Hepatocyte (in vitro differentiated cells): ENCODE data around the gene PRDM16. TPM values are rescaled to one million over a fixed set of nuclear protein-coding genes. Genes with fewer than 3 reads are reported as not detected.

ENCODE experiments used
- DNase-seq: peaks from one replicate; pipeline ENCODE4 v3.0.0-alpha.2; 2016; ENCODE audit warnings: low spot score
- H2AFZ ChIP-seq: fragments of 200-600 bp; sonication (generic); 2 replicates; pipeline ENCODE4 v1.6.0; 2016; ENCODE audit warnings: antibody characterized with exemption, mild to moderate bottlenecking
- H3K27ac ChIP-seq: fragments of 200-600 bp; sonication (generic); 2 replicates; pipeline ENCODE4 v1.5.1; 2016; ENCODE audit warnings: mild to moderate bottlenecking
- H3K27me3 ChIP-seq: fragments of 200-600 bp; sonication (generic); 2 replicates; pipeline ENCODE4 v1.6.1; 2016
- H3K36me3 ChIP-seq: fragments of 200-600 bp; sonication (generic); replicated peaks from 2 replicates; pipeline ENCODE4 v1.5.1; 2016; ENCODE audit warnings: low read depth; ENCODE audit not compliant: insufficient read depth
- H3K4me1 ChIP-seq: fragments of 200-600 bp; sonication (generic); 2 replicates; pipeline ENCODE4 v1.5.1; 2016; ENCODE audit warnings: mild to moderate bottlenecking, moderate library complexity; ENCODE audit not compliant: insufficient read depth
- H3K4me2 ChIP-seq: fragments of 200-600 bp; sonication (generic); 2 replicates; pipeline ENCODE4 v1.6.0; 2016
- H3K4me3 ChIP-seq: fragments of 200-600 bp; sonication (generic); 2 replicates; pipeline ENCODE4 v1.5.1; 2016; ENCODE audit warnings: mild to moderate bottlenecking
- H3K79me2 ChIP-seq: fragments of 200-600 bp; sonication (generic); 2 replicates; pipeline ENCODE4 v1.6.0; 2017; ENCODE audit warnings: mild to moderate bottlenecking
- H3K9me2 ChIP-seq: fragments of 200-600 bp; sonication (generic); replicated peaks from 2 replicates; pipeline ENCODE4 v1.6.0; 2017; ENCODE audit warnings: mild to moderate bottlenecking; ENCODE audit not compliant: insufficient read depth
- H3K9me3 ChIP-seq: fragments of 200-600 bp; sonication (generic); 2 replicates; pipeline ENCODE4 v1.5.1; 2016; ENCODE audit warnings: low read depth, mild to moderate bottlenecking
- H4K20me1 ChIP-seq: fragments of 200-600 bp; sonication (generic); 2 replicates; pipeline ENCODE4 v1.6.0; 2016; ENCODE audit warnings: mild to moderate bottlenecking; ENCODE audit not compliant: insufficient read depth, poor library complexity, severe bottlenecking
- EZH2 ChIP-seq: fragments of 200-600 bp; sonication (generic); IDR thresholded peaks from 2 replicates; pipeline ENCODE4 v1.6.1; 2016; ENCODE audit warnings: antibody characterized with exemption, mild to moderate bottlenecking, borderline replicate concordance
- EZH2phosphoT487 ChIP-seq: fragments of 200-600 bp; sonication (generic); IDR thresholded peaks from one replicate; pipeline ENCODE4 v1.6.1; 2018; ENCODE audit warnings: antibody characterized with exemption, mild to moderate bottlenecking, low read depth, moderate library complexity; ENCODE audit not compliant: unreplicated experiment, severe bottlenecking
- WGBS: methylation state at CpG from one replicate; pipeline ENCODE4 v1.1.6; 2016; ENCODE audit warnings: low lambda C conversion rate; ENCODE audit errors: missing lambda C conversion rate; 5-methylcytosine and 5-hydroxymethylcytosine counted together
- polyA plus RNA-seq: library from polyadenylated mRNA; unstranded; fragments of >200 nt; fragmentation: Nextera tagmentation; extraction: Ambion mirVana; gene quantifications from 2 replicates; pipeline ENCODE4 v1.2.1, GENCODE V29; 2016
- total RNA-seq: library from RNA; depleted of rRNA; stranded (reverse); fragments of >200 nt; gene quantifications from 2 replicates; pipeline ENCODE4 v1.2.3, GENCODE V29; 2014
- TF ChIP-seq, protein P1 (sequence below): fragments of 200-600 bp; sonication (generic); IDR thresholded peaks from 2 replicates; pipeline ENCODE4 v1.5.1; 2016; ENCODE audit warnings: antibody characterized with exemption, mild to moderate bottlenecking; ENCODE audit not compliant: poor library complexity

PRDM16 gene
- total and polyA plus RNA-seq, 2 experiments from 2014 or later = 8.1 to 9.9 TPM

- Histone ChIP-seq H3K27ac (peak overlapping the region; percentile 93), H3K4me3 (no peak overlapping the region), H3K9me3 (no peaks in the 10 kb centered on the region), H4K20me1 (no peaks in the 10 kb centered on the region), H3K4me2 (peak overlapping the region; percentile 66), H3K9me2 (no peaks in the 10 kb centered on the region), H3K27me3 (no peaks in the 10 kb centered on the region), H3K36me3 (no peaks in the 10 kb centered on the region), H2AFZ (no peak overlapping the region), H3K79me2 (peaks cover 7% of the 10 kb centered on the region), H3K4me1 (peaks cover 29% of the 10 kb centered on the region)
- WGBS = 30% methylated on average over 40 of the region's 40 CpGs
- TF ChIP-seq EZH2 (no peak), EZH2phosphoT487 (no peak)
- TF ChIP-seq, protein P1, sequence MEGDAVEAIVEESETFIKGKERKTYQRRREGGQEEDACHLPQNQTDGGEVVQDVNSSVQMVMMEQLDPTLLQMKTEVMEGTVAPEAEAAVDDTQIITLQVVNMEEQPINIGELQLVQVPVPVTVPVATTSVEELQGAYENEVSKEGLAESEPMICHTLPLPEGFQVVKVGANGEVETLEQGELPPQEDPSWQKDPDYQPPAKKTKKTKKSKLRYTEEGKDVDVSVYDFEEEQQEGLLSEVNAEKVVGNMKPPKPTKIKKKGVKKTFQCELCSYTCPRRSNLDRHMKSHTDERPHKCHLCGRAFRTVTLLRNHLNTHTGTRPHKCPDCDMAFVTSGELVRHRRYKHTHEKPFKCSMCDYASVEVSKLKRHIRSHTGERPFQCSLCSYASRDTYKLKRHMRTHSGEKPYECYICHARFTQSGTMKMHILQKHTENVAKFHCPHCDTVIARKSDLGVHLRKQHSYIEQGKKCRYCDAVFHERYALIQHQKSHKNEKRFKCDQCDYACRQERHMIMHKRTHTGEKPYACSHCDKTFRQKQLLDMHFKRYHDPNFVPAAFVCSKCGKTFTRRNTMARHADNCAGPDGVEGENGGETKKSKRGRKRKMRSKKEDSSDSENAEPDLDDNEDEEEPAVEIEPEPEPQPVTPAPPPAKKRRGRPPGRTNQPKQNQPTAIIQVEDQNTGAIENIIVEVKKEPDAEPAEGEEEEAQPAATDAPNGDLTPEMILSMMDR = no peak
- DNase-seq = peak; percentile 85
Measured at GRCh38 chr1:3323021-3323795, 254.2 kb downstream of the PRDM16 start.

DNA sequence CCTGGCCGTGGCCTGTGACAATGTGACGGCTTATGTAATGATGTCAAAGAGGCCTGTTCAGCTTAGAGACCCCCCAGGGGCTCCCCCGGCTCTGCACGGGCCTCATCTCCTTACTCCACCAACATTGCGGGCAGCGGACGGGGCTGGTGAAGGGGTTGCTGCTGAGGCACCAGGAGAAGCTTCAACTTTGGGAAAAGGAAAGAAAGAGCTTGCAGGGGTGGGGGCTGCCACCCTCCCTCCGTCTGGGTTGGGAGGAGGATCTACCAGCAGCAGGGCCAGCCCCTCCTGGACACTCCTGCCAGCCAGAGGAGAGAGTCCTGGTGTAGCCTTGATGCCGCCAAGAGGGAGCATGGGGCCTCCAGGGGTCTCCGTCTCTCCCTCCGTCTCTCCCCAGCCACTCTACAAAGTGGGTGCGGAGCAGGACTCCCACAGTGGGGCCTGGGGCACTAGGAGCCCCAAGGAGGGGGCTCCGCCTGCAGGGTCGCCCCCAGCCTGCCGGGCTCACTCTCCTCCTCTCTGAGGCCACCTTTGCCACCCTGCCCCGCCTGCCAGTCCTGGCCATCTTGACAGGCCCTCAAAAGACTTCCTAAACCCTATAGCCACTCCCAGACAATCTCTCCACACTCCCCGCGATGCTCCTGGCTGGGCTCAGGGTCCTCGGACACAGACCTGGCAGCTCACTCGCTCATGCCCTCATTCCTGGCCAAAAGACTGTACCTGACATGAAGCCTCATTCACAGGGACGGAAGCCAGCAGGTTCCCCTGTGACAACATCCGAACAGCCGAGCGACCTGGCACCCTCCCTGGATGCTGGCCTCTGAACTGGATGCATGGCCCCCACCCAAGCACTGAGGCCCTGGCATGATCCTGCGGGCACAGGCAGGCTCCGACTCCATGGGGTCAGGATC, 255.0 kb downstream of the PRDM16 start:
- H3K79me2 ChIP-seq = peaks cover 7% of the 10 kb centered on the region
- peak overlapping the region; percentile 66 for H3K4me2 ChIP-seq
- H3K27ac ChIP-seq = peak overlapping the region; percentile 93
- no peaks in the 10 kb centered on the region for H3K9me3 ChIP-seq
- no peaks in the 10 kb centered on the region for H3K9me2 ChIP-seq
- no peaks in the 10 kb centered on the region for H3K36me3 ChIP-seq
- H3K4me1 ChIP-seq = peaks cover 29% of the 10 kb centered on the region
- no peak for DNase-seq
- H4K20me1 ChIP-seq = no peaks in the 10 kb centered on the region
- TF ChIP-seq EZH2phosphoT487 (no peak), EZH2 (no peak)
- TF ChIP-seq, protein P1 = no peak
- WGBS = 77% methylated on average over 26 of the region's 26 CpGs
- no peak overlapping the region for H2AFZ ChIP-seq
- no peaks in the 10 kb centered on the region for H3K27me3 ChIP-seq
- no peak overlapping the region for H3K4me3 ChIP-seq

GRCh38 chr1:3324704-3325535, 255.9 kb downstream of the PRDM16 start:
- H3K27me3 ChIP-seq = no peaks in the 10 kb centered on the region
- no peak for DNase-seq
- WGBS = 94% methylated on average over 21 of the region's 22 CpGs
- peaks cover 7% of the 10 kb centered on the region for H3K79me2 ChIP-seq
- no peak overlapping the region for H2AFZ ChIP-seq
- H3K4me2 ChIP-seq = no peak overlapping the region
- no peak for TF ChIP-seq EZH2
- TF ChIP-seq, protein P1 = no peak
- no peak for TF ChIP-seq EZH2phosphoT487
- no peaks in the 10 kb centered on the region for H4K20me1 ChIP-seq
- H3K4me3 ChIP-seq = no peak overlapping the region
- H3K4me1 ChIP-seq = peaks cover 31% of the 10 kb centered on the region
- peak overlapping the region; percentile 93 for H3K27ac ChIP-seq
- no peaks in the 10 kb centered on the region for H3K9me3 ChIP-seq
- H3K9me2 ChIP-seq = no peaks in the 10 kb centered on the region
- no peaks in the 10 kb centered on the region for H3K36me3 ChIP-seq
